G401 (cell line): Measurements from ENCODE around the gene COL5A1. TPM values are rescaled to one million over a fixed set of nuclear protein-coding genes. Genes with fewer than 3 reads are reported as not detected.

Experiments
- DNase-seq: peaks from one replicate; pipeline ENCODE4 v3.0.0-alpha.2; 2015; ENCODE audit warnings: low spot score
- in situ Hi-C: cut with HindIII; loops from 2 replicates; pipeline ENCODE4 v1.10.0; 2016; ENCODE audit warnings: low sequenced_read_pairs, mixed read lengths
- total RNA-seq: library from RNA; depleted of rRNA; stranded (reverse); fragments of >200 nt; shearing (Covaris generic); gene quantifications from 2 replicates; pipeline ENCODE4 v1.2.3, GENCODE V29; 2014; rRNA removed

The COL5A1 gene
- total RNA-seq: 0.37 and 0.58 TPM in 2 replicates

- DNase-seq: peak; percentile 19
- in situ Hi-C loops: no loop called here
Measured at GRCh38 chr9:134641173-134641989, at the start of gene COL5A1. Gene COL5A1 (plus strand): TSS chr9:134641803. CDS start chr9:134642188, 385 bp downstream.

- in situ Hi-C loops: no loop called here
- DNase-seq: no peak
Measured at GRCh38 chr9:134592018-134592818, 49.4 kb upstream of the COL5A1 start.

GRCh38 chr9:134592819-134593200, 48.8 kb upstream of the COL5A1 start:
- in situ Hi-C loops: no loop called here
- no peak for DNase-seq

- in situ Hi-C loops: no loop called here
- no peak for DNase-seq
Measured at GRCh38 chr9:134593286-134594077, 48.1 kb upstream of the COL5A1 start.

- in situ Hi-C loops: no loop called here
- no peak for DNase-seq
Measured at GRCh38 chr9:134594078-134594941, 47.3 kb upstream of the COL5A1 start.

GRCh38 chr9:134595014-134595413, 46.6 kb upstream of the COL5A1 start:
- no peak for DNase-seq
- in situ Hi-C loops: no loop called here

- in situ Hi-C loops: no loop called here
- DNase-seq: no peak
Measured at GRCh38 chr9:134597041-134597913, 44.3 kb upstream of the COL5A1 start.

- DNase-seq: no peak
- in situ Hi-C loops: no loop called here
Measured at GRCh38 chr9:134597957-134598883, 43.4 kb upstream of the COL5A1 start.

- in situ Hi-C loops: no loop called here
- DNase-seq: no peak
Measured at GRCh38 chr9:134598884-134599245, 42.7 kb upstream of the COL5A1 start.

- no peak for DNase-seq
- in situ Hi-C loops: no loop called here
Measured at GRCh38 chr9:134600371-134600770, 41.2 kb upstream of the COL5A1 start.

GRCh38 chr9:134600836-134601638, 40.6 kb upstream of the COL5A1 start:
- in situ Hi-C loops: no loop called here
- DNase-seq: no peak

- in situ Hi-C loops: no loop called here
- no peak for DNase-seq
Measured at GRCh38 chr9:134601764-134602163, 39.8 kb upstream of the COL5A1 start.

- DNase-seq: no peak
Measured at GRCh38 chr9:134602547-134603362, 38.8 kb upstream of the COL5A1 start.

GRCh38 chr9:134604834-134605233, 36.8 kb upstream of the COL5A1 start:
- in situ Hi-C loops: no loop called here
- no peak for DNase-seq

More at GRCh38 chr9:134602547-134603362, 38.8 kb upstream of the COL5A1 start:
- in situ Hi-C loops: no loop called here

- in situ Hi-C loops: no loop called here
- no peak for DNase-seq
Measured at GRCh38 chr9:134605351-134605965, 36.1 kb upstream of the COL5A1 start.
